Anterior cingulate cortex (tissue), 58 donors: ENCODE data around the gene GNPDA2.
"Not testable (repeated sequence)": the region's sequence is repeated elsewhere in the genome, so short reads cannot be mapped to it uniquely, and the experiment has no call there.

Source experiments
- DNase-seq, 58 donors: peaks; one replicate each; lab custom pipeline; 2025; lab: John Stamatoyannopoulos, UW

The GNPDA2 gene

DNA sequence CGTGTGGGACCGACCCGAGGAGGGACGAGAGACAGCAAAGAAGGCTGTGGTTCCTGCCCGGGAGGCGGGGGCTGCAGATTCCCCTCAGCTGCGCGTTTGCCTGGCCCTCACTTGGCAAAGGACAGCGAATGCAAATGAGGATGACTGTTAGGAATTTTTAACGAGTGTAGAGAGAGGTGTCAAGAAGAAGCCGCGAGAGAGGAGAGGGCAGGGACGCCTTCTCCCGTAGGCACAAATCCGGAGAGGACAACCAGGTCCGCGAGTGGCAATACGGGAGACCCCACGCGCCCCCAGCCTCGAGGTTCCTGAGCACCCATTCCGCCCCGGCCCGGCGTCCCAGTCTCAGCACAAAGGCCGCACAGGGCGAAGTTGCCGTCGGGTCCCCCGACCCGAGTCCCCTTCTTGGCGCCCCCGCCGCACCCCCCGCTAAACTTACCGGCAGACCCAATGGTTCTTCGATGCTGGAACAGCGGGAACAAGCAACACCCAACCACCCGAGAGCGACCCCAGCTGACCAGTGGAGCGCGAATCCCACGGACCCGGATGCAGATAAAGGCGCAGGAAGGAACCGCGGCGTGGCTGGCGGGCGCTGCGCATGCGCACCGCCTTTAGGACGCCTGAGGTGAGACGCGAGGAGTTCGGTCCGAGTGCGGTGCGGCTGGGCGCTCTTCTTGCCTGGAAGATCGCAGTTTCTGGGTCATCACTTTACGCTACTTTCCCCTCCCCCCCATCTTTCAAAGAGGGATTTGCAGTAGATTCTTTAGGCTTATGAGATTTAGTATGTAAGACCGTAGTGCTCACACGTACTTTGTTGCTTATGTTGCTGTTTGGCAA lies at the start of gene GNPDA2:
TSS of gene GNPDA2 (minus strand) at position 519 of the 834 bp plus-strand sequence. CDS start 4,349 bp downstream, outside the sequence.
- DNase-seq: peak; percentile 52 to 91 (median 84)

DNA sequence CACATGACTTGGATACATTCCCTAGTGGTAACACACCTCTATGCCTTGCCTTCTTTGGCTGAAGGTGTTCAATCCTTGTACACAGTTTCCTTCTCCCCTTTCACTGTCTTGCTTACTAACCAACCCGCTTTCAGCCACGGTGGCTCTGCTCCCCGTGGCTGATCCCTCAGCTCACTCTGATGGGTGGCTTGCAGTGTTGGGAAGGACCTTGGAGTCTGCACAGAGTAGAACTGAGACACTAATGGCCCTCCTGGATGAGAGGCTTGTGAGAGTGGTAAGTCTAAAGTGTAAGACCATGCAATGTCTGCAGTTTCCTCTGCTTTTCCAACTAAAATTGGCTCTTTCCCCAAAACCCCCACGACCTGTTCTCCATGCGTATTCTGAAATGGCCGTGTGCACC lies 46.0 kb upstream of the GNPDA2 start:
- DNase-seq: no peak

DNA sequence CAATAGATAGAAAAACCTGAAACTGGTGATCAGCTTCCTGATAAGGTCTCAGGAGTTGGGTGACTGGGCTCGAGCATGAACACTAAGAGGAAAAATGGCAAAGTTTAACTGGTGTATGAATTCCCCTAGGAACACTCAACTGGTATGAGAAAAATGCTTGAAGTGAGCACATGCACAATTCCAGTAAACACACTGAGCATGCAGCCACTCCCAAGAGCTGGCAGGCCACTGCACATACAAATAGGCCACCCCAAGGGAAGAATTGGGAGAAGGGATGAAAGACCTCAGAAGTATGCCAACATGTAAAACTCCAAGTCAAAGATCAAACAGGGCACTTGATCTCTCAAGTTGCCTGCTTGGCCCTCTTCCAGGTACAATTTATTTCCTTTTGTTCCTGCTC lies 45.4 kb upstream of the GNPDA2 start:
- no peak for DNase-seq

DNA sequence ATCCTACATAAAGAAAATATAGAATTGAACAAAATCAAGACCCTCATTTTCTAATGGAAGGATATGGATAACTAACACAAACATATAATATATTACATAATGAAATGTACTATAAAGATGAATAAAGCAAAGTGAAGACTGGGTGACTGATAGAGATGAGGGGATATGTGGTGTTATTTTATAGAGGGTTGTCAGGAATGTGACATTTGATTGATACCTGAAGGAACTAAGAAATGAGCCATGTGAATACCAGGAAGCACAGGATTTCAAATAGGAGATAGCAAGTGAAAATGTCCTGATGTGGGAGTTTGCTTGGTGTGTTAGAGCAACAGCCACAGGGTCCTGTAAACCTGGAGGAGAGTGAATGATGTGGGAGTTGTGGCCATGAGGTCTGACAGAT lies 40.1 kb upstream of the GNPDA2 start:
- DNase-seq: no peak

DNA sequence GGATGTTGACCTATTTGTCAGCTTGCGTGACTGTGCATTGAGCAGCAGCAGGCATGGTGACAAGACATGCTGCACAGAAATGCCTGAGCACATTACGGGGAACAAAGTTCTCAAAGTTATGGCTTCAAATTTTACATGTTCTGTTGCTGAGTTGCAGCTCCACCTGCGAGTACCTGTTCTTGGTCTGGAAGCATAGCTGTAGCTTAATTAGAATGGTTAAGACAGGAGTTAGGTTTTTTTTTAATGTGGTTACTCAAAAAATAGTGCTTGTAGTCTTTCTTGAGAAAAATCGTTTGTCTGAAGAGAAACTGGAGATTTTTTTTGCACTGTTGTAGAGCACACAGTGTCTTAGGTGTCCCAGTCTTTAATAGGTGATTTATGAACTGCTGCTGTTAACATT lies 38.8 kb upstream of the GNPDA2 start:
- DNase-seq: no peak

DNA sequence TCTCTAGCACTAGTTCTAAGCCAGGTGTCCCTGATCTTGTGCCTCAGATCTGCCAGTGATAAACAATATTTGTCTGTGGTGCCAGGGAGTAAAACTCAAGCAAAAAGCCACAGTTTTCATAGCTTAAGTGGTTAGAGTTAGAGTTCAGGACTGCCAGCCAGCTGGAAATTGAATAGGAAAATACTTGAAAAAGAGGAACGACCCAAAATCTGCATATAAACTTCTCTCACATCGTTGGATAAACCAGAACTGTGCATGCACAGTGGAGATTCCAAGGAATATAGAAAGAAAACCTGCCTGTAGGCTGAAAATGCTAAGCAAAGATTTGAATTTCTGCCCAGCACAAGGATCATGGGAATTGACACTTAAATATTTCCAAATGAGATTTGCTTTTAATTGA lies 35.0 kb upstream of the GNPDA2 start:
- no peak for DNase-seq

DNA sequence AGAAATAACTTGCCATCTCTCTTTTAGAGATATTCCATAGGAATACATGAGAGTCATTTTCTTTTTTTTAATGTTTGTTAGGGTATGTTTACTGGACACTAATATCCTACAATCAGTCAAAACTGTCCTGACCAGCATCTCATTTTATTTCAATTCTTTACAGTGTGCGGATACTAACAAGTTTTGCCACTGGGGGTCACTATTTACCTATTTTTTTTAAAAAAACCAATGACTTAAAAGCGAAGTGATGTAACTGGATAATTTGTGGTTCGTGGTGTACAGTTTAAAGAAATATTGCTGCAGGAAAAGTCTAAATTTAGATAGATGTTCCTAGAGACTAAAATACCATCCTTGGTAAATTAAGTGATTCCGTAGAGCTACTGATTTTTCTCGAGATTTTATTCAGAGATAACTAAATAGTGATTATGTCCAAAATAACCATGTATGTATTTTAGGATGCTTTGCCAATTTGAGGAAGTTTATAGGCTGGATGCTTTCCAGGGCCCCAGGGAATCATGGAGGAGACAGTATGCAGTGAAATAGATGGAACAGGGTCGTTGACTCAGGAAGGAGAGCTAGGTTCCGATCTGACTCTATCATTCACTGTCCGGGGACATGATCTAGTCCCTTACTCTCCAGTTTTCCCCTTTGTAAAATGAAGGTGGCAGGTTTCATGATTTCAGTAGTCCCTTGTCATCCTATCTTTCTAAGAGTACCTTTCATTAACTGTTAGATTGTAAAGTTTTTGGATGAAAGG lies 34.0 kb upstream of the GNPDA2 start:
- DNase-seq: peak in 3 of 58 donors; percentile 13 to 39 (median 15)

DNA sequence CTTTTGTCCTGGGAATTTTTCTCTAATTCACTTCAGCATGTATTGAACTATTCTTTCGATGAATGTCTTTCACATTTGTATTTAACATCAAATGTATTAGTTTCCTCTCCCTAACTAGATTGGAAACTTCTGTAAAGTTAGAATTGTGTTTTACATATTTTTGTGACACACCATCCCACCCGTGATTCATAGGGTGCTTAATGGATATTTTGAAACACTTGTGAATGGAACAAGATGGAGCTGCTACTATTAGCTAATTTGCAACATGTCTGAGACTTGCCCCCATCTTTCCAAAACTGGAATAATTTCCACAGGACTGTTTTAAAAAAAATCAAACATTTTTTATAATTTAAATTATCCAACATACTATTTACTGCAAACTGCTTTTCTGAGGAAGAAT lies 30.2 kb upstream of the GNPDA2 start:
- no peak for DNase-seq

DNA sequence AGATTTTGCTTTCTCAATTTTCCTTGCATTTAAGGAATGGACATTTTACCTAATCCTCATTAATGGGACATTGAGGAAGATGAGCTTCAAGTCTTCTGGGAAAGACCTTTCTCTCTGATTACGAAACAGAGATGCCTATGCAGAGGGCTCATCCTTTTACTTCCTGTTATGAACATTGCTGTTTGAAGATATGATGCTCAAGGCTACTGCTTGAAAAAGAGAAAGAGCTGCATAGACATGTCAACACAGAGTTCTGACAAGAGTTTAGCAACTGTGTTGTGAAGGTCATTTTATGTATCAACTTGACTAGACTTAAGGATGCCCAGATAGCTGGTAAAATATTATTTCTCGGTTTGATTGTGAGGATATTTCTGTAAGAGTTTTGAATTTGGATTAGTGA lies 13.8 kb upstream of the GNPDA2 start:
- no peak for DNase-seq

DNA sequence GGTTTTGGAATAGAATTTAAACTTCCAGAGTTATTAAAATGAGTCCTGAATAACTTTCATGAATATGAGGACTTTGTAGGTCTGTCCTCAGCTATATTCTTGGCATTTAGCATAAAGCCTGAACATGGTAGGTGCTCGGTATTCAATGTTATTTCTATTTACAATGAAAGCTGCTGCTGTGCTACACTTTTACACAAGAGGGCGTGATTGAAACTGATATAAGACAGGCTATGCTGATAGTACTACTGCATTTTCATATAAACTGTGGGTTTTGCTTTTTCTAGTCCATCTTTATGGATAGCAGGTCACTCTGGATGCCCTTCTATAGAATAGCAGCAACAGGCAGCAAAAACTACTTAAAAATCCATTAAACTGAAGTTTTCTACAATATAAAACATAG lies 12.3 kb upstream of the GNPDA2 start:
- no peak for DNase-seq

DNA sequence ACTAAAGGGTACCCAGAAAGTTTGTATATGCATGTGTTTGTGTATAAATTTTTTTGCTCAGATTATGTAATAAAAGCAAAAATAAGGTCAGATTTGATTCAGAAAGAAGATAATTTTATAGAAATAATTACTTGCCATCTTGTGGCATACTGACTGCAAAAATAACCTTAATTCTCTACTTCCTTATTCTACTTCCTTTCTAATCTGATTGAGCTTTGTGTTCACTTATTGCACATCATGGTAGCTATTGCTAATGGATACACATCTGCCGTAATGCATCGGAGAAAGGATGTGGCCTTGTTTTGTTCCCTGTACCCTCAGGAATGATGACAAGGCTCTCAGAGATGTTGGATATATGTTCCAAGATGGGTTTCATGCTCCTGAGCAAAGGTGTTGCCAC lies 10.5 kb upstream of the GNPDA2 start:
- DNase-seq: no peak

DNA sequence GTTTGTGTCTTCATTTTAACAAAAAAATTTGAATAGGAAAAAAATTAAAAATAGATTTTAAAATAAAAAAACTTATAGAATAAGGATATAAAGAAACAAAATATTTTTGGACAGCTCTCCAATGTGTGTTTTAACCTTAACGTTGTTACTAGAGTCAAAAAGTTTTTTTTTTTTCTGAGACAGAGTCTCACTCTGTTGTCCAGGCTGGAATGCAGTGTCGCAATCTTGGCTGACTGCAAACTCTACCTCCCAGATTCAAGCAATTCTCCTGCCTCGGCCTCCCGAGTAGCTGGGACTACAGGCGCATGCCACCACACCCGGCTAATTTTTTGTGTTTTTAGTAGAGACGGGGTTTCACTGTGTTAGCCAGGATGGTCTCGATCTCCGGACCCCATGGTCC lies 2.3 kb upstream of the GNPDA2 start:
- not testable (repeated sequence) for DNase-seq

DNA sequence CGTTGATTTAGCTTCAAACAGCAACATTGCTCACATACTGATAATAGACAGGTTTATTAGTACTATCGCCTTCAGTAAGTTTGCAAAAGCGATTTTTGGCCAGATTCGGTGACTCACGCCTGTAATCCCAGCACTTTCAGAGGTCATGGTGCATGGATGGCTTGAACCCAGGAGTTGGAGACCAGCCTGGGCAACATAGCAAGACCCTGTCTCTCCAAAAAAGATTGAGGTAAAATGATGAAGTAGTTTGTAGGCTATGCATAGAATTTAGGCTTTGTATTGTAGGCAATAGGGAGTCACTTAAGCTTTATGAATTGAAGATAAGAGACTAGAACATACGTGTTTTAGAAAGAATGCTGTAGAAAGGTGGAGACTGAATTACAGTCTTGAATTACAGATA lies 1.1 kb upstream of the GNPDA2 start:
- no peak for DNase-seq

DNA sequence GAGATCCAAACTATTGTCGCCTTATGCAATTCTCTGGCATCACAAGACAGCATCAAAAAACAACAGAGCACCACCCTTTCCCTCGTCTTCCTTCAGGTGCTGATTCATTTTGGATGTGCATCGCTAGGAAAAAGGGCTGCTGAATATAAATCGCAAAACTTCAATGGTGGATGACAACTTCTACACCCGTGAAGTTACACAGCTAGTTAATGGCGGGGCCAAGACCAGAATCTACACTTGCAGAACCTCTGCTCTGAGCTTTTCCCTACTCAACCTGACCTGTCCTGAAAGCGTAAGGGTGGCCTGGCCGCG lies 674 bp downstream of the GNPDA2 start:
- DNase-seq: peak in 3 of 58 donors; percentile 38 to 57 (median 41)

DNA sequence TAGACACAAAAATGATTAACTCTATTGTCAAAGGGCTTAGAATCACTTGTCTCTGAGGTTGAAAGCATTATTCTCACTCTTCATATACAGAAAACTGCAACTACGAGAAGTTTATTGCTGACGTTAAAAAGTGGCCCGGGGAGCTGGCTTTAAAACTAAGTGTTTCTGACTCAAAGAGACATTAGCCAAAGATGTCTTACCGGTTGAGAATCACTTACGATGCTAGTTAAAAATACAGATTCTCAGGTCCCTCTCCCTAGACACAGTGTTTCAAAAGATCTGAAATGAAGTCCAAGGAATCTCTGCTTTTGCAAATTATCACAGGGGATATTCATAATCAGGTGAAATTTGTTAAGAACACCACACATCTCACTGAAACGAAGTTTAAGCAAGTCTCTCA lies 1.2 kb downstream of the GNPDA2 start:
- no peak for DNase-seq

DNA sequence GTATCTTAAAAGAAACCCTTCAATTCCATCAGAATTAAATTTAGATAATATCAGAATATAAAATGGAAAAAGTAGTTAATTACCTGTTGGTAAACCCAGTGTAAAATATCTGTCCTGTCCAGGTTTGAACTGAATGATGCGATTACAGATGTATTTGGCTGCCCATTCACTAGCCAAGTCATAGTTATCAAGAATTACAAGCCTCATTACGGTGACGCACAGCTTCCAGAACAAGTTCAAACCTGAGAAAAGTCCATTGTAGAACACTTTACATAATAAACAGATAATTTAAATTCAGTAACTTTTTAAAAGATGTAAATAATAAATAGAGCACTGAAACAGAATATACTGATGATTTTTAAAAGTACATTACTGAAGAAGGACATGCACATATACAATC lies 4.4 kb downstream of the GNPDA2 start:
- DNase-seq: no peak

DNA sequence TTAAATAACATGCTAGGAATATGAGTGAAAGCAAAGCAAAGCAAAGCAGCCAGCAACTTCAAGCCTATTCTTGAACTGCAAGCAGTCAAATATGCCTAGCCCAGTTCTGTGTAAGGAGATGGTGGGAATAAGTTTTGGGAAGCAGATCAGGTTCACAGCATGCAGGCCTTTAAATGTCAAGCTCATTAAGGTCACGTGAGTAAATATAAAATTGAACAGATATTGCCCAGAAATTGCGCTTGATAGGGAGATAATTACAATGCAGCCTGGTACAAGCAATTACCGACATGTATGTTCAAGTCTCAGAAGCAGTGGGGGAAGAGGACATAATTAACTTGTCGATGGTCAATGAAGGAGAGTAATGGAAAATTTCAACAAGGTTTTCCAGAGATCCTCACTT lies 6.0 kb downstream of the GNPDA2 start:
- DNase-seq: no peak

DNA sequence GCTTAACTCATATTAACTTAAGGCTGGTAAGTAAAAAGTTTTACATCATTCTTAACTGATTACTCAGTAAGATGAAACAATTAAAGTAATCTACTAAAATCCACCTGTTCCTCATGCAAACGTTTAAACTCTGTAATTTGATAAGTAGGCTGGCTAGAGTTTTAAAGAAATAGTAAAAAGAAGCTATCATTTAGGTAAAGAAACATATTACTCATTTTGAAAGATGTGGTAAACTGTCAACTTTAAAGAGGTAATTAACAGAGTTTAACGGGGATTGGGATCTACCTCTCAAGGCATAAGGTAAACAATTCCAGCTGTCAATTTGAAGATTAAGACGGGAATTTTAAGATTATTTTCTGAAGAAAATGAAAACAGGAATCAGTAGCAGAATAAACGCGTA lies 9.8 kb downstream of the GNPDA2 start:
- DNase-seq: no peak

DNA sequence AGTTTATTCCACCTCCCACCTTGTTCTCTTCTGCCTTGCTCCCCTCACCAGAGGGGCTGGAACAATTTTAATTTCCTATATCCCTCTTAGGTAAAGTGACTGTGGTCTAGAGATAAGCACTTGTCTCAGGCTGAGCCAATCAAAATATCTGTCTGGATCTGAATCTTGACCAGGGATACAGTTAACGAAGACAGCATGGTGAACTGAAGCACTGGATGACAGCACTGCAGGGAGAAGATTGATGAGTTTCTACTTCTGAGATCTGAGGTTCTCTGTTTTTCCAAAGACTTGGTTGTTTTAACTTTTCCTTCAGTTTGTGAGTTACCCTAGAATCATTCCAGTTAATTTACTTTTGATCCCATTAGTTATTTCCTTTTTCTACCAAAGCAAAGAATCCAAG lies 13.2 kb downstream of the GNPDA2 start:
- DNase-seq: no peak

DNA sequence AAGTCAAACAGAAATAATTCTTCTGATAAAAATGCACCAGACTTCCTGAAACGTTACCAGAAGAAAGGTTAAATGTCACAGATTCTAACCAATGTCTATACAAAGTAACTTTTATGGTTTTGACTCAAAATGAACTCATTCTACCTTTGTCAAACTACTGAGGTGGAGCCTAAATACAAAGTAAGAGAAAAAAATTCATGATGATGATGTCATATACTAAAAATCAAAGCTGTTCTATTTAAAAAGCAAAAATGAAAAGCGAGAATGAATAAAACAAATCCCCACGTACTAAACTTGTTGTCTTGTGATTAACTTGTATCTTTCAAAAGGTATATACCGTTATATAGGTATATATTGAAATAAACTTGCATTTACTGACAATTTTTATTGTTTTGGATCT lies 21.7 kb downstream of the GNPDA2 start:
- no peak for DNase-seq

DNA sequence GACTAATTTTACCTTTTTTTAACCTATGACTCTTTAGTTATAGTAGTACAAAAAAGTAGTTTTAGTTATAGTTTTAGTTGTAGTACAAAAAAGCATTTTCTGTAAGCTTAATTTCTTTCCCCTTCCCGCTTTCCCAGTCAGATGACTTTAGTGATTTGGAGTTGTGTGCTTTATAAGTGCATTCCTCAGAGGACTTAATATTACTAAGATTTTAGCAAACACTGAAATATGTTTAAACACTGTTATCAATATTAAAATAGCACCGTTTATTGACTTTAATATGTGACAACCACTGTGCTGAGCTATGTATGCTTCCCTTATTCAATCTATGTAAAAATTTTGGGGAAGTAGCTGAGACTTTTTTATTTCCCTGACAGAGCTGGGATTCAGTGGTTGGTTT lies 25.3 kb downstream of the GNPDA2 start:
- DNase-seq: no peak

DNA sequence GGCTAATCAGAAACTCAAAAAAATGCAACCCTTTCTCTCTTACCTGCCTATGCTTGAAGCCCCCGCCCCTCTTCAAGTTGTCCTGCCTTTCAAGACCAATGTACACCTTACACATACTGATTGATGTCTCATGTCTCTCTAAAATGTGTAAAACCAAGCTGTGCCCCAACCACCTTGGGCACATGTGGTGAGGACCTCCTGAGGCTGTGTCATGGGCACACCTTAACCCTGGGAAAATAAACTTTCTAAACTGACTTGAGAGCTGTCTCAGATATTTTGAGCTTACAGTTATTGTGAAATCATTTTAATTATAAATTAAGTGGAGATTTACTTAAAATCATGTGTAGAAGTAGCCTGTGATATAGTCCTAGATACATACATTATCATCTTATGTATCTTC lies 25.9 kb downstream of the GNPDA2 start:
- DNase-seq: no peak
